ENCODE measurements around the gene FLII.

- TF ChIP-seq ZNF654 (tag by site-specific recombination; IDR thresholded peaks at IDR 0.05; ENCODE audit: low read depth) = no peak
- no peak for TF ChIP-seq ZNF302 (tag by site-specific recombination; IDR thresholded peaks at IDR 0.05; ENCODE audit: low read depth)
- no peak for TF ChIP-seq CTCF (tag by site-specific recombination; IDR thresholded peaks at IDR 0.05)
- TF ChIP-seq ZNF24 (tag by site-specific recombination; IDR thresholded peaks at IDR 0.05) = no peak
- TF ChIP-seq ZNF174 (tag by site-specific recombination; IDR thresholded peaks at IDR 0.05) = no peak
- TF ChIP-seq PRDM6 (tag by site-specific recombination; IDR thresholded peaks at IDR 0.05) = no peak
- no peak for TF ChIP-seq ZFP37 (tag by site-specific recombination; IDR thresholded peaks at IDR 0.05)
- TF ChIP-seq ZNF558 (tag by site-specific recombination; IDR thresholded peaks at IDR 0.05) = no peak
- TF ChIP-seq MYNN (tag by site-specific recombination; IDR thresholded peaks at IDR 0.05; ENCODE audit: borderline replicate concordance) = no peak
- TF ChIP-seq ZNF571 (tag by site-specific recombination; IDR thresholded peaks at IDR 0.05) = no peak
- TF ChIP-seq ZNF629 (tag by site-specific recombination; IDR thresholded peaks at IDR 0.05) = no peak
- no peak for TF ChIP-seq ZBTB11 (tag by site-specific recombination; conservative IDR thresholded peaks at IDR 0.05; ENCODE audit: low read depth)
- TF ChIP-seq ZNF362 (tag by site-specific recombination; IDR thresholded peaks at IDR 0.05) = no peak
Observed at GRCh38 chr17:18197535-18198194, 60.9 kb downstream of the FLII start.

All from HEK293 (cell line).